Adipose tissue (tissue), 3 donors: ENCODE measurements around the gene ADPRHL1. TPM values are rescaled to one million over a fixed set of nuclear protein-coding genes. Genes with fewer than 3 reads are reported as not detected.

Experiments used
- H3K27ac ChIP-seq: one replicate; pipeline ENCODE4 v1.5.1; 2013; ENCODE audit warnings: low read depth, low read length
- WGBS, 3 donors: extraction: QIAGEN DNeasy Blood & Tissue Kit; methylation state at CpG; one replicate each; pipeline ENCODE4 v1.1.7; 2013; 5-methylcytosine and 5-hydroxymethylcytosine counted together
- polyA plus RNA-seq, 3 donors: library from polyadenylated mRNA; stranded (reverse); fragments of 200-250 nt; gene quantifications; one replicate each; pipeline ENCODE4 v1.2.3, GENCODE V29; 2013
- donor health status: healthy with polysubstance abuse.
- donor health status: Bipolar disorder and iron deficiency.
- donor health status: healthy.

ADPRHL1 gene
- polyA plus RNA-seq, 3 donors: 0.90 to 3.8 (median 2.4) TPM

GRCh38 chr13:113412440-113412839 is 40.8 kb downstream of the ADPRHL1 start:
- 96 to 97% (median 97%) methylated on average over 19 to 27 of the region's 27 CpGs for WGBS, 3 donors
- no peak overlapping the region for H3K27ac ChIP-seq

- H3K27ac ChIP-seq: no peak overlapping the region
- WGBS, 3 donors: 71 to 84% (median 74%) methylated on average over 30 of the region's 30 CpGs
Measured at GRCh38 chr13:113411216-113412023, 41.9 kb downstream of the ADPRHL1 start.

- no peak overlapping the region for H3K27ac ChIP-seq
- 70 to 83% (median 82%) methylated on average over 30 to 34 of the region's 34 CpGs for WGBS, 3 donors
Measured at GRCh38 chr13:113410472-113411201, 42.7 kb downstream of the ADPRHL1 start.

- H3K27ac ChIP-seq: no peak overlapping the region
- WGBS, 3 donors: 69 to 82% (median 77%) methylated on average over 3 of the region's 3 CpGs
Measured at GRCh38 chr13:113408562-113408961, 44.7 kb downstream of the ADPRHL1 start.

- no peak overlapping the region for H3K27ac ChIP-seq
- 75 to 79% (median 77%) methylated on average over 41 of the region's 41 CpGs for WGBS, 3 donors
Measured at GRCh38 chr13:113407531-113408393, 45.5 kb downstream of the ADPRHL1 start.

GRCh38 chr13:113407103-113407530 is 46.2 kb downstream of the ADPRHL1 start:
- H3K27ac ChIP-seq: no peak overlapping the region
- WGBS, 3 donors: 79 to 83% (median 81%) methylated on average over 19 to 21 of the region's 21 CpGs

GRCh38 chr13:113406321-113407102 is 46.8 kb downstream of the ADPRHL1 start:
- WGBS, 3 donors: 73 to 85% (median 81%) methylated on average over 28 of the region's 28 CpGs
- no peak overlapping the region for H3K27ac ChIP-seq

DNA sequence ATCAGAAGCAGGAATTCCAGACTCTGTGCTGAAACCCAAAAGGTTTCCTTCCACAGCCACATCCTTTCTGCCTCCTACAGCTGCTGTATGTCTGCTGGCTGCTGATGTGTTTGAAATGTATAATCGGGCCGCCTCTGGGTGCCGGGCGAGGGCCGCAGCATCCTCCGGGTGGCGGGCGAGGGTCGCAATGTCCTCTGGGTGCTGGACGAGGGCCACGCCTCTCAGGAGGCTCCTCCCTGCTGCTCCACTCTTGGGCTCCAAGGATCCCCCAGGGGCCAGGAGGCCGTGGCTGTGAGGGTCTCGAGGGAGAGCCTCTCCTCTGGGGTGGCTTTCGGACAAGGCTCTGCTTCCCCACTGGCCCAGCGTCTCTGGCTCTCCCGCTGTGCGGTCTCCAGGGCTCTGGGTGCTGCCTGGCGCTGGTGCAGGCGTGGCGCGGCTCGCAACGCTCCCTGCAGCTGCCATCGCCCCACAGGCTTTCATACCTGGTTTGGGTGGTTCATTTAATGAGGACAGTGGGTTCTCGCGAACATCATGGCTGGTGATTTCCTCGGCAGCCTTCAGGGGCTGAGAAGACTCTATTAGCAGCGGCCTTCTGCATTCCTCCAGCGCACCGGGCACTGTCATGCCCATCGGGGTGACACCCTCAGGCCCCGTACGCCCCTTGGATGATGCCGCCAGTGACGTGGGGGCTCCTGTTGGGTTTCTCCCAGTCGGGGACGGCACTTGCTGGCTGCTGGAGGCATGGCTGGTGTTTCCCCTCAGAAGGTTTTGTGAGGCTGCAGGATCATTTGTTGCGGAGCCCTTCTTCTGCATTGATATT is 47.6 kb downstream of the ADPRHL1 start:
- H3K27ac ChIP-seq: no peak overlapping the region
- 88 to 90% (median 89%) methylated on average over 38 of the region's 38 CpGs for WGBS, 3 donors

DNA sequence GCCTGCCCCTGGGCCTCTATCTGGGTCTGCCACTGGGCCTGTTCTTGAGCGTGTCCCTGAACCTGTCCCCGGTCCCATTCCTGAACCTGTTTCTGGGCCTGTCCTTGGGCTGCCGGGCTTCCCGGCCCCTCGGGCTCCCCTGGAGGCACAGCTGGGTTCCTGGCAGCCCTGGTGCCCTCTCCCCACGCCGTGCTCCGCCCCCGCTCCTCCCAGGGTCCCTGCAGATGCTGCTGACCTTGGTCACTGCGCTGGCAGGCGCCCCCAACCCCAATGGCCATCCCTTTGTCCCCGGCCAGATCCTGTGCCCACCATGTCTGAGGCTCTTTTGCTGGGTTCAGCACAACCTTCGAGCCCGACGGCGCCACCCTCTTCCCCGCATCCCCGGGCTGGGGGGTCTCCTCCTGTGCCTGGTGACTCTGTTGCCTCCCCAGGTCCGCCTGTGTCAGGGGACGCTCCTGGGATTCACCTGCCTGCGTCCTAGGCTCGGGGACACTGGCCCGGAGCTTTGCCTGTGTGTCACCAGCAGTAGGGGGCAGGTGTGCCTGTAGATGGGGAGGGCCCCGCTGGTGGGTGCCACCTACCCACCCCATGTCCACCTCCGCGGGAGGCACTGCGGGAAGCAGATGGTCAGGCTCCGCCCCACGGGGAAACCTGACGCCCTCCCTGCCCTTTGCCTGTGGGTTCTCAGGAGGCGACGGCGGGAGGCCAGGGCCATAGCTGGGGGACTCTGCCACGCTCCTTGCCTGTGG is 48.4 kb downstream of the ADPRHL1 start:
- no peak overlapping the region for H3K27ac ChIP-seq
- 71 to 85% (median 84%) methylated on average over 32 to 34 of the region's 34 CpGs for WGBS, 3 donors

DNA sequence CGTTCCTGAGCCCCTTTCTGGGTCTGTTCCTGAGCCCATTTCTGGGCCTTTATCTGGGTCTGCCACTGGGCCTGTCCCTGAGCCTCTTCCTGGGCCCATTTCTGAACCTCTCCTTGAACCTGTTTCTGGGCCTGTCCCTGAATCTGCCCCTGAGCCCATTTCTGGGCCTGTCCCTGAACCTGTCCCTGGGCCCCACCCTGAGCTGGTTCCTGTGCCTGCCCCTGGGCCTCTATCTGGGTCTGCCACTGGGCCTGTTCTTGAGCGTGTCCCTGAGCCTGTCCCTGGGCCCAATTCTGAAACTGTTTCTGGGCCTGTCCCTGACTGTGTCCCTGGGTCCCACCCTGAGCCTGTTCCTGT is 48.9 kb downstream of the ADPRHL1 start:
- no peak overlapping the region for H3K27ac ChIP-seq
- 88 to 91% (median 89%) methylated on average over 2 of the region's 2 CpGs for WGBS, 3 donors

GRCh38 chr13:113403255-113404104 is 49.8 kb downstream of the ADPRHL1 start:
- no peak overlapping the region for H3K27ac ChIP-seq
- 78 to 86% (median 83%) methylated on average over 32 of the region's 32 CpGs for WGBS, 3 donors

GRCh38 chr13:113402471-113403254 is 50.6 kb downstream of the ADPRHL1 start:
- 72 to 77% (median 77%) methylated on average over 33 of the region's 33 CpGs for WGBS, 3 donors
- H3K27ac ChIP-seq: no peak overlapping the region

- H3K27ac ChIP-seq: no peak overlapping the region
- 81 to 88% (median 82%) methylated on average over 52 of the region's 52 CpGs for WGBS, 3 donors
Measured at GRCh38 chr13:113401452-113402415, 51.6 kb downstream of the ADPRHL1 start.
